T-cell (primary cell): ENCODE results near the gene SLC16A6. TPM values are rescaled to one million over a fixed set of nuclear protein-coding genes. Genes with fewer than 3 reads are reported as not detected.
"Not testable (repeated sequence)": the region's sequence is repeated elsewhere in the genome, so short reads cannot be mapped to it uniquely, and the experiment has no call there.

ENCODE experiments used
- ATAC-seq, 4 experiments: fragments of 200-7000 bp in 3 of 4; fragments of 150-1000 bp in 1 of 4; cut with Tn5 transposase; replicated peaks in 1 of 4; 1 replicate in 3 of 4; 2 replicates in 1 of 4; pipeline ENCODE4 v1.10.0; 2021; ENCODE audit warnings: moderate library complexity in 3 of 4, mild to moderate bottlenecking in 2 of 4, moderate number of reproducible peaks in 1 of 4
- CTCF ChIA-PET, 2 donors: fragments of 300-600 bp; sonication (Branson Sonifier 250); formaldehyde crosslinking; loops; one replicate each; lab custom pipeline; 2022; ENCODE audit warnings: antibody characterized with exemption in 2 of 2; lab: Charles Lee
- POLR2A ChIA-PET, 2 donors: fragments of 300-600 bp; sonication (Branson Sonifier 250); formaldehyde crosslinking; loops; one replicate each; lab custom pipeline; 2022; ENCODE audit warnings: antibody characterized with exemption in 2 of 2; lab: Charles Lee
- DNase-seq, 35 experiments: peaks; one replicate each; pipeline versions ENCODE4 v3.0.0 to v3.0.0-alpha.2; 2013 to 2023
- H3K27ac ChIP-seq: one replicate; pipeline ENCODE4 v1.5.1; 2013; ENCODE audit warnings: low read length
- H3K27me3 ChIP-seq, 2 experiments: replicated peaks in 1 of 2; 1 replicate in 1 of 2; 2 replicates in 1 of 2; pipeline versions ENCODE4 v1.6.1 to v1.7.0; 2013; ENCODE audit warnings: low read length in 1 of 2, mixed read lengths in 1 of 2; ENCODE audit not compliant: control insufficient read depth in 2 of 2, insufficient read depth in 2 of 2; ENCODE audit errors: extremely low read depth in 1 of 2
- H3K36me3 ChIP-seq, 2 donors: 1 replicate in 1 of 2; 2 replicates in 1 of 2; pipeline versions ENCODE4 v1.6.1 to v1.7.0; 2013; ENCODE audit warnings: low read length in 1 of 2; ENCODE audit not compliant: control insufficient read depth in 2 of 2, insufficient read depth in 1 of 2; ENCODE audit errors: extremely low read depth in 1 of 2
- H3K4me1 ChIP-seq, 2 experiments: 1 replicate in 1 of 2; 2 replicates in 1 of 2; pipeline versions ENCODE4 v1.6.1 to v1.7.0; 2013; ENCODE audit warnings: low read length in 2 of 2, mixed read lengths in 1 of 2; ENCODE audit not compliant: insufficient read depth in 2 of 2, control insufficient read depth in 1 of 2; ENCODE audit errors: extremely low read depth in 1 of 2
- H3K4me3 ChIP-seq, 2 donors: 1 replicate in 1 of 2; 2 replicates in 1 of 2; pipeline versions ENCODE4 v1.5.1 to v1.7.0; 2013; ENCODE audit warnings: mild to moderate bottlenecking in 2 of 2, low read length in 1 of 2, moderate library complexity in 1 of 2; ENCODE audit not compliant: control insufficient read depth in 1 of 2; ENCODE audit errors: extremely low read depth in 1 of 2
- H3K9me3 ChIP-seq: 2 replicates; pipeline ENCODE4 v1.7.0; 2013
- H3K27ac Mint-ChIP-seq, 2 donors: one replicate each; pipeline ENCODE4 v1.8.0; 2020 to 2021; ENCODE audit warnings: mild to moderate bottlenecking in 2 of 2, mixed read lengths in 2 of 2
- H3K27me3 Mint-ChIP-seq, 2 donors: one replicate each; pipeline ENCODE4 v1.8.0; 2021 to 2022; ENCODE audit warnings: mixed read lengths in 2 of 2
- H3K36me3 Mint-ChIP-seq: one replicate; pipeline ENCODE4 v1.8.0; 2021; ENCODE audit warnings: mixed read lengths
- H3K4me1 Mint-ChIP-seq, 3 donors: one replicate each; pipeline ENCODE4 v1.8.0; 2020 to 2022; ENCODE audit warnings: mixed read lengths in 3 of 3, mild to moderate bottlenecking in 1 of 3
- H3K4me3 Mint-ChIP-seq, 3 donors: one replicate each; pipeline ENCODE4 v1.8.0; 2020 to 2022; ENCODE audit warnings: mild to moderate bottlenecking in 3 of 3, mixed read lengths in 3 of 3, moderate library complexity in 3 of 3
- H3K9me3 Mint-ChIP-seq, 3 donors: one replicate each; pipeline ENCODE4 v1.8.0; 2020 to 2022; ENCODE audit warnings: mixed read lengths in 3 of 3
- WGBS: methylation state at CpG from one replicate; pipeline ENCODE4 v1.1.5; 2013; ENCODE audit warnings: missing lambda C conversion rate; ENCODE audit not compliant: insufficient coverage; 5-methylcytosine and 5-hydroxymethylcytosine counted together
- total RNA-seq, 35 experiments: library from RNA in 6 of 35; stranded (reverse) in 6 of 35; fragments of 120-200 nt in 1 of 35; gene quantifications; one replicate each; pipeline versions ENCODE4 v1.2.1 to v1.2.4 and lab custom pipeline; 2013 to 2026

SLC16A6 gene
- total RNA-seq, 5 donors from 2014 or later (not counting 1 experiment from before 2014, with no cell fraction given): 4.4 to 10.5 (median 7.0) TPM

DNA sequence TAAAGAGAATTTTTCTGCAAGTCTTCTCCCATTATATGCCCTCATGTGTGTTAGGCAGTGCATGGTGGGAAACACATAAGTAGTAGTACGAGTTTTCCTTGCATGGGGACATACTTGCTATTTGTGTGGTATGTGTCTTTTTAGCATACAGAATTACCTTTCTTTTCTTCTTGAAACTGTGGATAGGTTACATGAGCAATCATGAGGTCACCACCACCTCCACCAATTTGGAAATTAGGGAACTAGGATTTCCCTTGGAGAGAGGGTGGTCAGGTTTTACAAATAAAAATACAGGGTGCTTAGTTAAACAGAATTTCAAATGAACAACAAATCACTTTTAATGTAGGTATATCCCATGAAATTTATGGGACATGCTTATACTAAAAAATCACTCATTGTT, 59.4 kb downstream of the SLC16A6 start:
- ATAC-seq (no peak), DNase-seq (no peak)
- Mint-ChIP-seq H3K36me3 (peaks cover 14% of the 10 kb centered on the region), H3K4me3 (no peak overlapping the region), H3K27ac (no peak overlapping the region), H3K9me3 (no peaks in the 10 kb centered on the region), H3K27me3 (no peaks in the 10 kb centered on the region), H3K4me1 (peaks cover 16 to 42% (median 32%) of the 10 kb centered on the region in 3 donors)
- Histone ChIP-seq H3K4me3 (no peak overlapping the region), H3K4me1 (peaks cover 0 to 33% of the 10 kb centered on the region in 2 experiments), H3K27me3 (no peaks in the 10 kb centered on the region), H3K36me3 (peaks cover 0 to 8% of the 10 kb centered on the region in 2 donors), H3K27ac (no peak overlapping the region), H3K9me3 (no peaks in the 10 kb centered on the region)
- CTCF ChIA-PET: no interaction called here
- WGBS: no CpG with 5 or more reads among the region's 1 CpG
- POLR2A ChIA-PET: no interaction called here

DNA sequence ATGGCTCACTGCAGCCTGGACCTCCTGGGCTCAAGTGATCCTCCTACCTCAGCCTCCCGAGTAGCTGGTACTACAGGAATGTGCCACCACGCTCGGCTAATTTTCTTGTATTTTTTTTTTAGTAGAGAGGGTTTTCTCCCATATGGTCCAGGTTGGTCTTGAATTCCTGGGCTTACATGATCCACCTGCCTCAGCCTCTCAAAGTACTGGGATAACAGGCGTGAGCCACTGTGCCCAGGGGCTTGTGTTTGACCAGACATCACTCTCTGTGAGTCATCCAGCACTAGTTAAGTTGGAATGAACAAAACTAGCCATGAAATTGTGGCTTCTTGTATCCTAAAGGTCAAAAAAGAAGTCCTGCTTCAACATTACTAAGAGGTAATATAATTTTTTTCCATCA, 59.8 kb downstream of the SLC16A6 start:
- H3K4me3 ChIP-seq, H3K36me3 ChIP-seq, POLR2A ChIA-PET, H3K9me3 Mint-ChIP-seq, H3K27me3 ChIP-seq, H3K4me3 Mint-ChIP-seq, ATAC-seq, H3K9me3 ChIP-seq, H3K27ac Mint-ChIP-seq, H3K27me3 Mint-ChIP-seq, H3K27ac ChIP-seq, DNase-seq: not testable (repeated sequence)
- peaks cover 0 to 30% of the 10 kb centered on the region in 2 experiments for H3K4me1 ChIP-seq
- WGBS: no CpG with 5 or more reads among the region's 4 CpGs
- CTCF ChIA-PET: interaction anchor here in 1 of 2 donors (0.6 kb wide), 1 partner anchor 10 kb away, joined by 8 read pairs; no protein-coding TSS in a partner anchor
- peaks cover 14% of the 10 kb centered on the region for H3K36me3 Mint-ChIP-seq
- peaks cover 16 to 42% (median 34%) of the 10 kb centered on the region in 3 donors for H3K4me1 Mint-ChIP-seq

DNA sequence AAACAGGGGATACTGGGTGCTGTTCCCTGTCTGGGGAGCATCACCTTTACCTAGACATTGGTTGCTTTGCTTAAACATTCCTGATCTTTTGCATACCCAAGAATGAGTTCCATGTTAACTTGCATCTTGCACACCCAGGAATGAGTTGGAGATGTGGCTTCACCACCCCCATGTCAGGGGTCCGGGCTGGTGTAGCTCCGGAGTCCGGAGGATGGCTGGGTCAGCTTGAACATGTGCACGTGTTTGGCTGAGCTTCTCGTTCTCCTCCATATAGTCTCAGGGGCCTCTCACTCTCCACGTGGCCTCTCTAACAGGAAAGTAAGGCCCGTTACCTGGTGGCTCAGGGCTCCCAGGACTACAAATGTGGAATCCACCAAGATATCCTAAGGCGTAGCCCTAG, 61.3 kb downstream of the SLC16A6 start:
- no peak overlapping the region for H3K27ac ChIP-seq
- Mint-ChIP-seq H3K4me3 (no peak overlapping the region), H3K27ac (peak overlapping the region in 1 of 2 donors; percentile 66), H3K27me3 (no peaks in the 10 kb centered on the region), H3K4me1 (peaks cover 16 to 38% (median 25%) of the 10 kb centered on the region in 3 donors), H3K9me3 (no peaks in the 10 kb centered on the region), H3K36me3 (peaks cover 14% of the 10 kb centered on the region)
- 87% methylated on average over 7 of the region's 8 CpGs for WGBS
- no peaks in the 10 kb centered on the region for H3K9me3 ChIP-seq
- ATAC-seq (no peak), DNase-seq (no peak)
- CTCF ChIA-PET: no interaction called here
- H3K4me1 ChIP-seq: peaks cover 0 to 27% of the 10 kb centered on the region in 2 experiments
- H3K4me3 ChIP-seq: no peak overlapping the region
- POLR2A ChIA-PET: no interaction called here
- no peaks in the 10 kb centered on the region for H3K27me3 ChIP-seq
- peaks cover 0 to 11% of the 10 kb centered on the region in 2 donors for H3K36me3 ChIP-seq

DNA sequence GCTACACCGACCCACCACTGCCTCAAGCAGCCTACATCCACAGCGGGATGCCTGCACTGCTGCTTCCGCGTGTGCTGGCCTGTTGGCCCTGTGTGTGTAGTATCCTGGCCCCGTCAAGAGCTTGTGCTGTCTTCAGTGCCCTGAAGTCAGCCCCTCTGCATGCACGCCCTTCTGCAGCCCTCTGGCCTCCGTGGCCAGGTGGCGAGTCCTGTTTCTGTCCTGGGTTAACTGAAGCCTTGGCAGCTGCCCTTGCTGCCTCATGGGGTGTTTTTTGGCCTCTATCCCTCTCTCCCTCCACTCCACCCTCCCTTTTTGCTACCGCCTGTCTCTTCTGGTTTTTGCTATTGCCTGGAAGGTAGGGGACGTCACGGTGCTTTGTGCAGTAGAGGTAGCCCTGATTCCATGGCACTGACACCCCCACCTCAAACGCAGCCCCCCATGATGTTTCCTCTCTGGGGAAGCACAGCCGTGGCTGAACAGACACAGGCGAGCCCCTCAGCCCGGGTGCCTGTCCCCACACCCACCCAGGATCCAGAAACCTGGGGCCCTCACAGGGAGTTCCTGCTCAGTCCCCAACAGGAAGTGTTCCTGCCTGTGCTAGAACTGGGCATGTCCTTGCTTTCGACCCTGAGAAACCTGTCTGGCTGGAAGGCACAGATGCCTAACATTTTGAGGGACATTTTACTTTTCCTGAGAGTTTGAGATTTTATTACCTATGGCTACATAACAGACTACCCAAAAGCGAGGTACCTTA, 61.9 kb downstream of the SLC16A6 start:
- no peak overlapping the region for H3K4me3 ChIP-seq
- ATAC-seq: no peak
- no peaks in the 10 kb centered on the region for H3K27me3 Mint-ChIP-seq
- no peak overlapping the region for H3K27ac ChIP-seq
- peaks cover 0 to 11% of the 10 kb centered on the region in 2 donors for H3K36me3 ChIP-seq
- no peaks in the 10 kb centered on the region for H3K9me3 Mint-ChIP-seq
- H3K4me3 Mint-ChIP-seq: no peak overlapping the region
- H3K27ac Mint-ChIP-seq: peak overlapping the region; percentile 66 to 79
- CTCF ChIA-PET: no interaction called here
- POLR2A ChIA-PET: no interaction called here
- H3K4me1 ChIP-seq: peaks cover 0 to 25% of the 10 kb centered on the region in 2 experiments
- H3K27me3 ChIP-seq: no peaks in the 10 kb centered on the region
- DNase-seq: no peak
- peaks cover 14% of the 10 kb centered on the region for H3K36me3 Mint-ChIP-seq
- 93% methylated on average over 15 of the region's 17 CpGs for WGBS
- peaks cover 16 to 35% (median 24%) of the 10 kb centered on the region in 3 donors for H3K4me1 Mint-ChIP-seq
- no peaks in the 10 kb centered on the region for H3K9me3 ChIP-seq

DNA sequence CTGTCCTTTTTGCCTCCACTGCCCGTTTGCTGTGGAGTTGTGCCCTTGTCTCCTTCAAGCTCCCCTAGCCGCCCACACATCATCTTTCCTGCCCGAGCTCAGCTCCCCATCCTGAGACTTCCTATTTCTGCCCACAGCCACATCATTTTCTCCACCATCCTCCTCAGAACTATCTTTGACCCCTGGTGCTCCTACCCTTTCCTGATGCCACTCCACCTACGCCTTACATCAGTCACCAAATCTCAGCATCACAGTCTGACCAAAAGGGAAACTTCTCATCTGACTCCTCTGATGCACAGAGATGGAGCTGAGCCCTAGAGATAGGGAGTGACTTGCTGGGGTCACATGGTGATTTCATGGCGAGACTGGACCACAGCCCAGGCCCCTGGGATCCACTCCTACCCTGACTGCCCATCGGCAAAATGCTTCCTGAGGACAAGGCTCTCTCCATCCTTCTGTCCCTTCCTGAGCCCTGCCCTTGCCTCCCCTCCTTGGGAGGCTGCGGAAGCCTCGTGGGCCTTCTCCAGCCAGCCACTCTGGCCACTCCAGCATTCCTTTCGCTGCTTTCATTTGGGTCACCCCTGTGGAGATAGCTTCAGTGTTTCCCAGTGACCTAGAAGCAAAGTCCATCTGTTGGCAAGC, 62.8 kb downstream of the SLC16A6 start:
- H3K4me3 ChIP-seq, H3K9me3 Mint-ChIP-seq, H3K4me3 Mint-ChIP-seq, H3K27me3 Mint-ChIP-seq, H3K27ac ChIP-seq, POLR2A ChIA-PET, DNase-seq, H3K9me3 ChIP-seq, H3K27me3 ChIP-seq, CTCF ChIA-PET: not testable (repeated sequence)
- Mint-ChIP-seq H3K27ac (peak overlapping the region; percentile 66 to 79), H3K4me1 (peaks cover 16 to 32% (median 24%) of the 10 kb centered on the region in 3 donors), H3K36me3 (peaks cover 15% of the 10 kb centered on the region)
- peak in 1 of 4 experiments; percentile 20 for ATAC-seq
- Histone ChIP-seq H3K36me3 (peaks cover 0 to 11% of the 10 kb centered on the region in 2 donors), H3K4me1 (peaks cover 0 to 21% of the 10 kb centered on the region in 2 experiments)
- 67% methylated on average over 5 of the region's 9 CpGs for WGBS

DNA sequence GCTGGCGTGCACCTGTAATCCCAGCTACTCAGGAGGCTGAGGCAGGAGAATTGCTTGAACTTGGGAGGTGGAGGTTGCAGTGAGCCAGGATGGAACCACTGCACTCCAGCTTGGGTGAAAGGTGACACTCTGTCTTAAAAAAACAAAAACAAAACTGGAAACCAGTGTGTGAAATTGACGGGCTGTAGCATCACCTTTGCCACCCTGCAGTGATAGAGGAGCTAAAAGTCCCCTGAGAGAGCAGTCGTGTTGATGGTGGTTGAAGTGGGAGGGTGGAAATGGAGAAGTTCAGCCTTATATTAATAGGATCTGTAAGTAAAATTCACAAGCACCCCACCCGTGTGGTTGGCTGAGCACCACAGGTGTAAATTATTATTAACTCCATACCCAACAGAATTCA, 65.9 kb downstream of the SLC16A6 start:
- not testable (repeated sequence) for H3K27me3 Mint-ChIP-seq, H3K9me3 ChIP-seq, H3K4me3 ChIP-seq, H3K27me3 ChIP-seq, H3K4me3 Mint-ChIP-seq, H3K9me3 Mint-ChIP-seq
- Histone ChIP-seq H3K4me1 (peaks cover 0 to 16% of the 10 kb centered on the region in 2 experiments), H3K36me3 (peaks cover 0 to 13% of the 10 kb centered on the region in 2 donors), H3K27ac (peak overlapping the region; percentile 55)
- H3K4me1 Mint-ChIP-seq: peaks cover 20 to 40% (median 30%) of the 10 kb centered on the region in 3 donors
- POLR2A ChIA-PET: interaction anchor here in 1 of 2 donors (0.8 to 0.9 kb wide), 2 partner anchors 9 to 22 kb away, joined by 3 to 4 read pairs; no protein-coding TSS in a partner anchor
- ATAC-seq (peak in 1 of 4 experiments; percentile 28), DNase-seq (peak in 3 of 35 experiments; percentile 26 to 49 (median 41))
- CTCF ChIA-PET: interaction anchor here in 1 of 2 donors (0.7 to 1.0 kb wide), 4 partner anchors 10 to 241 kb away, joined by 3 to 4 read pairs (median 3); partner anchors contain the start of gene AMZ2
- peak overlapping the region in 1 of 2 donors; percentile 75 for H3K27ac Mint-ChIP-seq
- no CpG with 5 or more reads among the region's 4 CpGs for WGBS
- H3K36me3 Mint-ChIP-seq: peaks cover 30% of the 10 kb centered on the region
